HCT116 (cell line): ENCODE measurements around the gene CCDC184. TPM values are rescaled to one million over a fixed set of nuclear protein-coding genes. Genes with fewer than 3 reads are reported as not detected.

Source experiments
- ATAC-seq: fragments of 200-7000 bp; cut with Tn5 transposase; 2 replicates; pipeline ENCODE4 v1.9.1; 2020; ENCODE audit warnings: mild to moderate bottlenecking, moderate library complexity
- BruUV-seq: library from RNA; stranded (reverse); fragments of 400-500 nt; replicated peaks from 2 replicates; lab custom pipeline; 2021; lab: Mats Ljungman, UMichigan
- CTCF ChIA-PET: fragments of 300-600 bp; sonication (Branson Sonifier 250); formaldehyde crosslinking; loops from one replicate; lab custom pipeline; 2021; ENCODE audit warnings: antibody characterized with exemption; lab: Charles Lee
- POLR2A ChIA-PET: fragments of 300-600, 350-600 bp; sonication (Branson Sonifier 250); formaldehyde crosslinking; loops from one replicate; lab custom pipeline; 2021; ENCODE audit warnings: antibody characterized with exemption; lab: Charles Lee
- RAD21 ChIA-PET, 2 experiments: fragments of 300-600 bp; sonication (Branson Sonifier 250); formaldehyde crosslinking; loops; one replicate each; lab custom pipeline; 2023; ENCODE audit warnings: low total read pairs in 2 of 2; ENCODE audit not compliant: uncharacterized antibody in 2 of 2, unreplicated experiment in 2 of 2, low non-redundant PET in 1 of 2; lab: Charles Lee
- DNase-seq: peaks from one replicate; pipeline ENCODE4 v3.0.0-alpha.2; 2010; ENCODE audit warnings: low read depth, low spot score
- H2AFZ ChIP-seq: fragments of 200-600 bp; shearing (Covaris generic), sonication (generic); 2 replicates; pipeline ENCODE4 v1.6.1; 2017; ENCODE audit warnings: low read depth, mixed run types, mixed read lengths, antibody characterized with exemption, low read length; ENCODE audit not compliant: poor library complexity, severe bottlenecking
- H3K27ac ChIP-seq: 2 replicates; pipeline ENCODE4 v1.5.1; 2012; ENCODE audit warnings: low read depth, low read length
- H3K27me3 ChIP-seq: fragments of 200-600 bp; sonication (generic); 2 replicates; pipeline ENCODE4 v1.6.1; 2016; ENCODE audit warnings: mixed run types, low read length, mixed read lengths; ENCODE audit not compliant: insufficient read depth
- H3K36me3 ChIP-seq, 2 experiments: fragments of 200-500 bp in 1 of 2; fragments of 200-600 bp in 1 of 2; sonication (Bioruptor generic) in 1 of 2; sonication (generic) in 1 of 2; 2 replicates each; pipeline versions ENCODE4 v1.5.1 to v1.6.1; 2014 to 2016; ENCODE audit warnings: low read length in 2 of 2, inconsistent platforms in 1 of 2, mixed read lengths in 1 of 2, mixed run types in 1 of 2; ENCODE audit not compliant: insufficient read depth in 2 of 2, control insufficient read depth in 1 of 2
- H3K4me1 ChIP-seq, 2 experiments: fragments of 200-600 bp in 1 of 2; sonication (generic) in 1 of 2; 2 replicates each; pipeline versions ENCODE4 v1.5.1 to v1.6.1; 2012 to 2017; ENCODE audit warnings: low read length in 2 of 2, inconsistent platforms in 1 of 2, mild to moderate bottlenecking in 1 of 2, mixed read lengths in 1 of 2, mixed run types in 1 of 2, moderate library complexity in 1 of 2; ENCODE audit not compliant: insufficient read depth in 2 of 2, control insufficient read depth in 1 of 2
- H3K4me2 ChIP-seq: fragments of 200-600 bp; sonication (generic); 2 replicates; pipeline ENCODE4 v1.6.1; 2017; ENCODE audit warnings: mixed run types, low read length, mixed read lengths
- H3K4me3 ChIP-seq, 2 experiments: fragments of 200-600 bp in 1 of 2; sonication (generic) in 1 of 2; replicated peaks in 1 of 2; 2 replicates each; pipeline ENCODE4 v1.5.1; 2011 to 2016; ENCODE audit warnings: low read length in 2 of 2, control low read depth in 1 of 2, low read depth in 1 of 2, mild to moderate bottlenecking in 1 of 2, mixed read lengths in 1 of 2, mixed run types in 1 of 2
- H3K79me2 ChIP-seq: fragments of 200-600 bp; sonication (generic); 2 replicates; pipeline ENCODE4 v1.6.1; 2017; ENCODE audit warnings: mild to moderate bottlenecking, mixed run types, low read length, moderate library complexity, mixed read lengths; ENCODE audit not compliant: insufficient read depth
- H3K9ac ChIP-seq: fragments of 200-600 bp; sonication (generic); 2 replicates; pipeline ENCODE4 v1.6.1; 2016; ENCODE audit warnings: low read length, mixed read lengths
- H3K9me2 ChIP-seq: fragments of 200-600 bp; sonication (generic), shearing (Covaris generic); 2 replicates; pipeline ENCODE4 v1.6.1; 2017; ENCODE audit warnings: mixed run types, mild to moderate bottlenecking, moderate library complexity; ENCODE audit not compliant: insufficient read depth
- H3K9me3 ChIP-seq, 2 experiments: fragments of 200-500 bp in 1 of 2; fragments of 200-600 bp in 1 of 2; sonication (Bioruptor generic) in 1 of 2; sonication (generic) in 1 of 2; 2 replicates each; pipeline ENCODE4 v1.6.1; 2014 to 2017; ENCODE audit warnings: low read length in 2 of 2, mixed read lengths in 2 of 2, inconsistent platforms in 1 of 2, low read depth in 1 of 2, mild to moderate bottlenecking in 1 of 2, mixed run types in 1 of 2, moderate library complexity in 1 of 2; ENCODE audit not compliant: control insufficient read depth in 1 of 2, insufficient read depth in 1 of 2
- H4K20me1 ChIP-seq: fragments of 200-600 bp; sonication (generic), shearing (Covaris generic); 2 replicates; pipeline ENCODE4 v1.6.1; 2017; ENCODE audit warnings: mixed run types, mild to moderate bottlenecking, moderate library complexity; ENCODE audit not compliant: insufficient read depth
- EGR1 ChIP-seq: IDR thresholded peaks from 2 replicates; pipeline ENCODE4 v1.6.1; 2012; ENCODE audit warnings: low read depth
- ELF1 ChIP-seq: IDR thresholded peaks from 2 replicates; pipeline ENCODE4 v1.6.1; 2012; ENCODE audit warnings: low read depth, borderline replicate concordance
- EZH2 ChIP-seq: fragments of 200-600 bp; sonication (generic); IDR thresholded peaks from 2 replicates; pipeline ENCODE4 v1.6.1; 2017; ENCODE audit warnings: antibody characterized with exemption, mixed run types
- POLR2A ChIP-seq: IDR thresholded peaks from 2 replicates; pipeline ENCODE4 v1.7.0; 2011; ENCODE audit warnings: borderline replicate concordance; ENCODE audit not compliant: insufficient read depth, insufficient read length; ENCODE audit errors: extremely low read depth
- TCF7L2 ChIP-seq: IDR thresholded peaks from 2 replicates; pipeline ENCODE4 v1.7.0; 2011; ENCODE audit warnings: borderline replicate concordance, inconsistent platforms; ENCODE audit not compliant: insufficient read depth, insufficient read length; ENCODE audit errors: extremely low read depth
- ZFX ChIP-seq: fragments of 450-650 bp; IDR thresholded peaks from 2 replicates; pipeline ENCODE4 v1.6.1; 2017
- ZNF274 ChIP-seq: fragments of 200-500 bp; sonication (Bioruptor generic); IDR thresholded peaks from 2 replicates; pipeline ENCODE4 v1.6.1; 2014; ENCODE audit warnings: mild to moderate bottlenecking, low read depth, low read length, inconsistent platforms
- intact Hi-C: fragments of 100-400 bp; cut with micrococcal nuclease; formaldehyde crosslinking; loops from 2 replicates; pipeline ENCODE4 v1.10.0; 2022
- total RNA-seq: library from RNA; stranded (reverse); gene quantifications from one replicate; pipeline ENCODE4 v1.2.1, GENCODE V29; 2021; ENCODE audit not compliant: unreplicated experiment
- TF ChIP-seq, protein P1 (sequence below): IDR thresholded peaks from 2 replicates; pipeline ENCODE4 v1.6.1; 2012
- TF ChIP-seq, protein P2 (sequence below): IDR thresholded peaks from 2 replicates; pipeline ENCODE4 v1.6.1; 2012; ENCODE audit warnings: low read depth

Gene CCDC184
- total RNA-seq, 1 experiment from 2014 or later = 0.34 TPM

DNA sequence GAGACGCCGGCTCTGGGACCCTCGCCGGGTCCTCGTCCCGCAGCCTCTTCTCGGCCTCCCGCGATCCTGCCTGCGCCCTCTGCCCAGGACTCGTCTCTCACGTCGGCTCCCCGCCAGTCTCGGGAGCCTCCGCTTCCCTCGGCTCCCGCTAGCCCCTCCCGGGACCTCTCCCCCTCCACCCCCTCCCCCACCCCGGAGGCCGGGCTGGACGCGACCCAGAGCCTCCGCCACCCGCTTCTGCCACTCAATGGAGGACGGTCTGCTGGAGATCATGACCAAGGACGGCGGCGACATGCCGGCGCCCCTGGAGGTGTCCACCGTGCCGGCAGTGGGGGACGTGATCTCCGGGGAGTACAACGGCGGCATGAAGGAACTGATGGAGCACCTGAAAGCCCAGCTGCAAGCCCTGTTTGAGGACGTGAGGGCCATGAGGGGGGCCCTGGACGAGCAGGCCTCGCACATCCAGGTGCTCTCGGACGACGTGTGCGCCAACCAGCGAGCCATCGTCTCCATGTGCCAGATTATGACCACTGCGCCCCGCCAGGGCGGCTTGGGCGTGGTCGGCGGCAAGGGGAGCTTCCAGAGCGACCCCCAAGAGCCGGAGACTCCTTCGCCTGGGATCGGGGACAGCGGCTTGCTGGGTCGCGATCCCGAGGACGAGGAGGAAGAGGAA, 568 bp downstream of the CCDC184 start:
- Histone ChIP-seq H3K4me3 (peak overlapping the region; percentile 62 to 64; a peak in 3 of 4 replicates), H3K27ac (no peak overlapping the region), H3K4me1 (peaks cover 4 to 25% of the 10 kb centered on the region in 2 experiments; a peak in 2 of 4 replicates), H2AFZ (no peak overlapping the region), H4K20me1 (no peaks in the 10 kb centered on the region), H3K36me3 (no peaks in the 10 kb centered on the region), H3K27me3 (0 out of 2 replicates have a peak, but pooled peaks cover 2% of the 10 kb centered on the region), H3K9ac (no peak overlapping the region), H3K9me3 (no peaks in the 10 kb centered on the region)
- ATAC-seq (no peak), DNase-seq (no peak)
- ChIA-PET RAD21 (interaction anchor here in 1 of 2 experiments (0.6 kb wide), 1 partner anchor 42 kb away, joined by 3 read pairs; no protein-coding TSS in a partner anchor), CTCF (interaction anchor here (1.5 kb wide), 1 partner anchor 19 kb away, joined by 5 read pairs; no protein-coding TSS in a partner anchor), POLR2A (no interaction called here)
- intact Hi-C loops = no loop called here
- BruUV-seq = no TSS peak
- TF ChIP-seq ZNF274 (no peak), TCF7L2 (no peak), POLR2A (no peak), ELF1 (no peak), ZFX (no peak), EZH2 (no peak), EGR1 (no peak)
- TF ChIP-seq, protein P1, sequence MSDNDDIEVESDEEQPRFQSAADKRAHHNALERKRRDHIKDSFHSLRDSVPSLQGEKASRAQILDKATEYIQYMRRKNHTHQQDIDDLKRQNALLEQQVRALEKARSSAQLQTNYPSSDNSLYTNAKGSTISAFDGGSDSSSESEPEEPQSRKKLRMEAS = no peak
- TF ChIP-seq, protein P2, sequence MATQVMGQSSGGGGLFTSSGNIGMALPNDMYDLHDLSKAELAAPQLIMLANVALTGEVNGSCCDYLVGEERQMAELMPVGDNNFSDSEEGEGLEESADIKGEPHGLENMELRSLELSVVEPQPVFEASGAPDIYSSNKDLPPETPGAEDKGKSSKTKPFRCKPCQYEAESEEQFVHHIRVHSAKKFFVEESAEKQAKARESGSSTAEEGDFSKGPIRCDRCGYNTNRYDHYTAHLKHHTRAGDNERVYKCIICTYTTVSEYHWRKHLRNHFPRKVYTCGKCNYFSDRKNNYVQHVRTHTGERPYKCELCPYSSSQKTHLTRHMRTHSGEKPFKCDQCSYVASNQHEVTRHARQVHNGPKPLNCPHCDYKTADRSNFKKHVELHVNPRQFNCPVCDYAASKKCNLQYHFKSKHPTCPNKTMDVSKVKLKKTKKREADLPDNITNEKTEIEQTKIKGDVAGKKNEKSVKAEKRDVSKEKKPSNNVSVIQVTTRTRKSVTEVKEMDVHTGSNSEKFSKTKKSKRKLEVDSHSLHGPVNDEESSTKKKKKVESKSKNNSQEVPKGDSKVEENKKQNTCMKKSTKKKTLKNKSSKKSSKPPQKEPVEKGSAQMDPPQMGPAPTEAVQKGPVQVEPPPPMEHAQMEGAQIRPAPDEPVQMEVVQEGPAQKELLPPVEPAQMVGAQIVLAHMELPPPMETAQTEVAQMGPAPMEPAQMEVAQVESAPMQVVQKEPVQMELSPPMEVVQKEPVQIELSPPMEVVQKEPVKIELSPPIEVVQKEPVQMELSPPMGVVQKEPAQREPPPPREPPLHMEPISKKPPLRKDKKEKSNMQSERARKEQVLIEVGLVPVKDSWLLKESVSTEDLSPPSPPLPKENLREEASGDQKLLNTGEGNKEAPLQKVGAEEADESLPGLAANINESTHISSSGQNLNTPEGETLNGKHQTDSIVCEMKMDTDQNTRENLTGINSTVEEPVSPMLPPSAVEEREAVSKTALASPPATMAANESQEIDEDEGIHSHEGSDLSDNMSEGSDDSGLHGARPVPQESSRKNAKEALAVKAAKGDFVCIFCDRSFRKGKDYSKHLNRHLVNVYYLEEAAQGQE = no peak
- TF ChIP-seq, all 23 proteins: peak for 0
- Histone ChIP-seq H3K9me2 (no peaks in the 10 kb centered on the region), H3K4me2 (peak overlapping the region; percentile 83), H3K79me2 (no peaks in the 10 kb centered on the region)
